Fibroblast of lung (primary cell): Measurements from ENCODE around the gene ATP9B.

Experiments
- CTCF ChIP-seq, 2 donors: IDR thresholded peaks in 1 of 2; conservative IDR thresholded peaks in 1 of 2; 1 replicate in 1 of 2; 2 replicates in 1 of 2; pipeline ENCODE4 v1.5.1; 2011 to 2012; ENCODE audit warnings: low read length in 2 of 2, control low read depth in 1 of 2, inconsistent platforms in 1 of 2, low read depth in 1 of 2, mild to moderate bottlenecking in 1 of 2
- EZH2 ChIP-seq: IDR thresholded peaks from 2 replicates; pipeline ENCODE4 v1.5.1; 2012; ENCODE audit warnings: low read length, control low read depth, mild to moderate bottlenecking; ENCODE audit errors: missing control alignments

GRCh38 chr18:79383388-79384056 is 314.3 kb downstream of the ATP9B start:
- no peak for TF ChIP-seq CTCF (conservative IDR thresholded peaks at IDR 0.05 in 1 of 2, IDR thresholded peaks at IDR 0.05 in 1 of 2; ENCODE audit: low read depth in 1 of 2, low read length in 2 of 2)
- TF ChIP-seq EZH2, result no peak
